ENCODE results near the gene STYXL2. TPM values are rescaled to one million over a fixed set of nuclear protein-coding genes. Genes with fewer than 3 reads are reported as not detected.

The STYXL2 gene
- polyA plus RNA-seq (2013): 0.57 and 0.61 TPM in 2 replicates

DNA sequence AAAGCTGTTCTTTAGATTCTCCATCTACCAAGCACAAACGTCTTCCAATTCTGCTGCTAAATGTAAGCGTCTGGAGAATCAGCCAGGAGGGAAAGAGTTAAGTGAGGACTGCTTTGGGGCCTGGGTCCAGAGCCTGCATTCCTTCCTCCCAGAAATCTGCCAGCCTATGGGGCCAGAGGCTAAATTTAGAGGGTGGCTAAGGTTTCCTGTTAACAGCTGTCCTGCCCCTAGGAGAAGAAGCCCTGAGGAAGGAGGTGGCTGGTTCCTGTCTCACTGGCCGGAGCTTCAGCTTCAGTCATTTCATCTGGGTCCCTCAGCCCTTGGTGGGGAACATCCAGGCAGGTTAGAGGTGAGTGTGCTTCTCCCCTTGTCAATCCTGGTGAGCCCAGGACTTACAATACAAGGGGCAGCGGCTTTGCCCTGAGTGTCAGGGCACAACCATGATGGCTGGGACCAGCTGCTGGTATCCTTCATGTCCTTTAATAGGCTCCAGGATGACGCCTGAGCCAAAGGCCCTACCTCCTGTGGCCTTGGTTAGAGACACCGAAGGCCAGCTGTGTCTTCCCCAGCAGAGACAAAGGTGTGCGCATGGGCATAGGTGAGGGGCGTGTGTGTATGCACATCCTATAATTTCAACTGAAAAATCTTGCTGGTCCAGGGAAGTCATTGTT lies at the start of gene STYXL2:
TSS of gene STYXL2 (plus strand) at position 230 of the 671 bp plus-strand sequence. CDS start 775 bp downstream, outside the sequence.
- Histone ChIP-seq H3K4me2 (ENCODE audit: low read length) (peak within 1 kb of the TSS; percentile 22), H2AK5ac (ENCODE audit: low read length) (peak within 1 kb of the TSS; percentile 6), H3K9me3 (ENCODE audit: insufficient read depth, low read depth, low read length) (no peaks in the 10 kb centered on the region), H2BK120ac (ENCODE audit: insufficient read depth, low read length, poor library complexity) (peak within 1 kb of the TSS; percentile 20), H3K27ac (ENCODE audit: low read depth, low read length) (peak within 1 kb of the TSS; percentile 52), H2BK12ac (ENCODE audit: low read length) (peak within 1 kb of the TSS; percentile 74), H3K23ac (ENCODE audit: low read length) (no peak within 1 kb of the TSS), H3K27me3 (ENCODE audit: insufficient read depth, low read length) (no peaks in the 10 kb centered on the region), H3K36me3 (ENCODE audit: control insufficient read depth in 1 of 2, insufficient read depth in 2 of 2, low read length in 2 of 2) (no peaks in the 10 kb centered on the region), H2BK5ac (ENCODE audit: low read depth, low read length, poor library complexity) (no peak within 1 kb of the TSS), H4K12ac (ENCODE audit: low read depth, low read length) (no peak within 1 kb of the TSS), H3K4me1 (ENCODE audit: control insufficient read depth in 1 of 2, insufficient read depth in 2 of 2, low read length in 2 of 2) (peaks cover 14 to 18% of the 10 kb centered on the region in 2 experiments), H3K9ac (ENCODE audit: low read length) (no peak within 1 kb of the TSS), H4K8ac (ENCODE audit: low read depth, low read length) (peak within 1 kb of the TSS; percentile 1), H3K18ac (ENCODE audit: low read length) (peak within 1 kb of the TSS; percentile 4), H3K79me2 (ENCODE audit: control insufficient read depth, insufficient read depth, low read length, poor library complexity) (no peaks in the 10 kb centered on the region), H3K79me1 (ENCODE audit: low read length) (peaks cover 3% of the 10 kb centered on the region), H3K14ac (ENCODE audit: low read length) (peak within 1 kb of the TSS; percentile 4), H3K4ac (ENCODE audit: low read depth, low read length) (no peak within 1 kb of the TSS), H3K4me3 (ENCODE audit: low read depth, low read length) (no peak within 1 kb of the TSS), H2AFZ (ENCODE audit: insufficient read depth, low read length, poor library complexity) (no peak within 1 kb of the TSS), H4K91ac (ENCODE audit: low read depth, low read length) (peak within 1 kb of the TSS; percentile 42)
- no peak for DNase-seq
- no CpG with 5 or more reads among the region's 8 CpGs for WGBS (ENCODE audit: extremely low coverage, insufficient coverage, insufficient read length)

DNA sequence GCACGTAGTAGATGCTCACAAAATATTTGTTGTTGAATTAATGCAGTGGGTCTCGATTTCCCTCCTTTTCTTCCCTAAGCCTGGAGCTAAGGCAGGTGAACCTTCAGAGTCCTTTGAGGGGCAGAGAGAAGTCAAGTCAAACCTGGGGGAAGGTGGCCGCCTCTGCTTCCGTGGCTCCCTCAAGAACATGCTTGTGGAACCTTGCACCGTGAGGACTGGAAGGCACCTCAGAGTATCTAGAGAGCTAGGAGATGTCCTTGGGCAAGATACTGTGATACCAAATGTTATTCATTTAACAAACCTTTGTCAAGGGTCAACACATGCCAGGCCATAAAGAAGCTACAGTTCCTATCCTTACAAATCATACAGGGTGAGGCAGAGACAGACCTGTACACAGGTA lies 42.0 kb upstream of the STYXL2 start:
- Histone ChIP-seq H3K9ac (ENCODE audit: low read length) (no peak overlapping the region), H3K4me3 (ENCODE audit: low read depth, low read length) (no peak overlapping the region), H3K18ac (ENCODE audit: low read length) (no peak overlapping the region), H3K27ac (ENCODE audit: low read depth, low read length) (no peak overlapping the region), H3K4me1 (ENCODE audit: control insufficient read depth in 1 of 2, insufficient read depth in 2 of 2, low read length in 2 of 2) (no peaks in the 10 kb centered on the region), H2AFZ (ENCODE audit: insufficient read depth, low read length, poor library complexity) (no peak overlapping the region), H3K4me2 (ENCODE audit: low read length) (no peak overlapping the region), H3K79me2 (ENCODE audit: control insufficient read depth, insufficient read depth, low read length, poor library complexity) (no peaks in the 10 kb centered on the region), H3K79me1 (ENCODE audit: low read length) (no peaks in the 10 kb centered on the region), H3K9me3 (ENCODE audit: insufficient read depth, low read depth, low read length) (peaks cover 6% of the 10 kb centered on the region), H2BK5ac (ENCODE audit: low read depth, low read length, poor library complexity) (no peak overlapping the region), H2AK5ac (ENCODE audit: low read length) (no peak overlapping the region), H3K4ac (ENCODE audit: low read depth, low read length) (no peak overlapping the region), H3K14ac (ENCODE audit: low read length) (no peak overlapping the region), H4K8ac (ENCODE audit: low read depth, low read length) (no peak overlapping the region), H3K23ac (ENCODE audit: low read length) (no peak overlapping the region), H4K12ac (ENCODE audit: low read depth, low read length) (no peak overlapping the region), H2BK12ac (ENCODE audit: low read length) (no peak overlapping the region), H2BK120ac (ENCODE audit: insufficient read depth, low read length, poor library complexity) (no peak overlapping the region), H4K91ac (ENCODE audit: low read depth, low read length) (no peak overlapping the region), H3K27me3 (ENCODE audit: insufficient read depth, low read length) (no peaks in the 10 kb centered on the region), H3K36me3 (ENCODE audit: control insufficient read depth in 1 of 2, insufficient read depth in 2 of 2, low read length in 2 of 2) (no peaks in the 10 kb centered on the region)
- no peak for DNase-seq
- no CpG with 5 or more reads among the region's 5 CpGs for WGBS (ENCODE audit: extremely low coverage, insufficient coverage, insufficient read length)

DNA sequence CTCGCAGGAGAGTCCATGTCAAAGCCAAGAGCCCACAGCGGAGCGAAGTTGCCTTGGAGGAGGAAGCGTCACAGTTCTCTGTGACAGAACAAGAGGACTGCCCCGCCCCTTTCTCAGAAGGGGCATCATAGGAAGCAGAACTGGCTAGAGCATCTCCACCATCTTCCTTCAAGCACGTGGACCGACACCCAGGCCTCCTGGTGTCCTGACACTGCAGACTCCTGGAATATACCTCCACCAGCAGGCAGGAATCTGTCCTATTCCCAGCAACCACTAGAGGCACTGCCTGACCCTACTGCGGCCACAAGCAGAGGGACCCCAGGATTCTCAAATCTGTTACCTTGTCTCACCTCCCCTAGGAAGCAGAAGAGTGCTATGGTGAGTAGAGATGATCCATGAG lies 41.5 kb upstream of the STYXL2 start:
- Histone ChIP-seq H2BK12ac (ENCODE audit: low read length) (no peak overlapping the region), H2AK5ac (ENCODE audit: low read length) (no peak overlapping the region)
- WGBS (ENCODE audit: extremely low coverage, insufficient coverage, insufficient read length): no CpG with 5 or more reads among the region's 8 CpGs

DNA sequence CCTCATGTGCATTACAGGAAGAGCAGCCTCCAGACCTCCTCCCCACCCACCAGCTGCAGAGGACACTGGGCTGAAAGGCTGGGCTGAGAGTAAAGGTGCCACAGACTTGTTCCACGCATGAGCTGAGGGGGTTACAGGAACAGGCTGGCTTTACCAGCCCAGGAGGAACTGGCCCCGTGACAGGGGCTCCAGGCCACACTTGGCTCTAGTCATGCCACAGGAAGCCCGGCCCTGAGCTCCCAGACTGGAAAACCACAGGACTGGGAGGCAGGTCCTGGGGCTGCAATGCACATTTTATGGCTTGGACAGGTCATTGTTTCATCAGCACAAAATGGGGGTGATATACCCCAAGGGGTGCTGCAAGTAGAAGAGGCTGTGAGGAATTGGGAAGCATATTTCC lies 39.3 kb upstream of the STYXL2 start:
- Histone ChIP-seq H3K36me3 (ENCODE audit: control insufficient read depth in 1 of 2, insufficient read depth in 2 of 2, low read length in 2 of 2) (no peaks in the 10 kb centered on the region), H3K4ac (ENCODE audit: low read depth, low read length) (no peak overlapping the region), H2BK12ac (ENCODE audit: low read length) (no peak overlapping the region), H3K9me3 (ENCODE audit: insufficient read depth, low read depth, low read length) (peaks cover 6% of the 10 kb centered on the region), H2BK120ac (ENCODE audit: insufficient read depth, low read length, poor library complexity) (no peak overlapping the region), H3K27ac (ENCODE audit: low read depth, low read length) (no peak overlapping the region), H3K18ac (ENCODE audit: low read length) (no peak overlapping the region), H3K4me2 (ENCODE audit: low read length) (no peak overlapping the region), H2AFZ (ENCODE audit: insufficient read depth, low read length, poor library complexity) (no peak overlapping the region), H4K91ac (ENCODE audit: low read depth, low read length) (no peak overlapping the region), H3K4me3 (ENCODE audit: low read depth, low read length) (no peak overlapping the region), H3K14ac (ENCODE audit: low read length) (no peak overlapping the region), H3K79me2 (ENCODE audit: control insufficient read depth, insufficient read depth, low read length, poor library complexity) (no peaks in the 10 kb centered on the region), H3K27me3 (ENCODE audit: insufficient read depth, low read length) (no peaks in the 10 kb centered on the region), H4K12ac (ENCODE audit: low read depth, low read length) (no peak overlapping the region), H4K8ac (ENCODE audit: low read depth, low read length) (no peak overlapping the region), H3K23ac (ENCODE audit: low read length) (no peak overlapping the region), H3K4me1 (ENCODE audit: control insufficient read depth in 1 of 2, insufficient read depth in 2 of 2, low read length in 2 of 2) (peaks cover 0 to 2% of the 10 kb centered on the region in 2 experiments), H3K79me1 (ENCODE audit: low read length) (peaks cover 2% of the 10 kb centered on the region), H2AK5ac (ENCODE audit: low read length) (no peak overlapping the region), H2BK5ac (ENCODE audit: low read depth, low read length, poor library complexity) (no peak overlapping the region), H3K9ac (ENCODE audit: low read length) (no peak overlapping the region)
- no peak for DNase-seq
- WGBS (ENCODE audit: extremely low coverage, insufficient coverage, insufficient read length): no CpG with 5 or more reads among the region's 3 CpGs

More for the DNA sequence above, 41.5 kb upstream of the STYXL2 start:
- no peaks in the 10 kb centered on the region for H3K79me2 ChIP-seq (ENCODE audit: control insufficient read depth, insufficient read depth, low read length, poor library complexity)
- no peak overlapping the region for H3K27ac ChIP-seq (ENCODE audit: low read depth, low read length)
- H2AFZ ChIP-seq (ENCODE audit: insufficient read depth, low read length, poor library complexity): no peak overlapping the region
- H3K18ac ChIP-seq (ENCODE audit: low read length): no peak overlapping the region
- H3K23ac ChIP-seq (ENCODE audit: low read length): no peak overlapping the region
- H3K36me3 ChIP-seq (ENCODE audit: control insufficient read depth in 1 of 2, insufficient read depth in 2 of 2, low read length in 2 of 2): no peaks in the 10 kb centered on the region
- no peak overlapping the region for H2BK120ac ChIP-seq (ENCODE audit: insufficient read depth, low read length, poor library complexity)
- peak; percentile 11 to 41 for DNase-seq
- H3K4ac ChIP-seq (ENCODE audit: low read depth, low read length): no peak overlapping the region
- no peak overlapping the region for H3K4me3 ChIP-seq (ENCODE audit: low read depth, low read length)
- H3K9me3 ChIP-seq (ENCODE audit: insufficient read depth, low read depth, low read length): peaks cover 6% of the 10 kb centered on the region
- H3K4me1 ChIP-seq (ENCODE audit: control insufficient read depth in 1 of 2, insufficient read depth in 2 of 2, low read length in 2 of 2): no peaks in the 10 kb centered on the region
- no peak overlapping the region for H4K8ac ChIP-seq (ENCODE audit: low read depth, low read length)
- no peak overlapping the region for H2BK5ac ChIP-seq (ENCODE audit: low read depth, low read length, poor library complexity)
- H3K14ac ChIP-seq (ENCODE audit: low read length): no peak overlapping the region
- H3K9ac ChIP-seq (ENCODE audit: low read length): no peak overlapping the region
- H4K91ac ChIP-seq (ENCODE audit: low read depth, low read length): no peak overlapping the region
- no peaks in the 10 kb centered on the region for H3K79me1 ChIP-seq (ENCODE audit: low read length)
- no peak overlapping the region for H3K4me2 ChIP-seq (ENCODE audit: low read length)
- H4K12ac ChIP-seq (ENCODE audit: low read depth, low read length): no peak overlapping the region
- no peaks in the 10 kb centered on the region for H3K27me3 ChIP-seq (ENCODE audit: insufficient read depth, low read length)

Data from trophoblast cell (in vitro differentiated cells and primary cell).